SK-N-SH (cell line): ENCODE measurements around the gene DPP4. TPM values are rescaled to one million over a fixed set of nuclear protein-coding genes. Genes with fewer than 3 reads are reported as not detected.

Source experiments
- CTCF ChIA-PET: fragments of 300-600, 350-600 bp; formaldehyde crosslinking; extraction: SDS; loops from one replicate; lab custom pipeline; 2021; lab: Yijun Ruan, JAX
- POLR2A ChIA-PET: fragments of 350-600 bp; sonication (Branson Sonifier 250); formaldehyde crosslinking; extraction: SDS; loops from one replicate; lab custom pipeline; 2020; ENCODE audit warnings: antibody characterized with exemption, inconsistent platforms; lab: Yijun Ruan, JAX
- DNase-seq: peaks from one replicate; pipeline ENCODE4 v3.0.0; 2012
- H2AFZ ChIP-seq: fragments of 200-600 bp; sonication (generic); 2 replicates; pipeline ENCODE4 v1.8.1; 2016; ENCODE audit warnings: antibody characterized with exemption, mild to moderate bottlenecking, low read depth
- H3F3A ChIP-seq: fragments of 200-600 bp; sonication (generic); replicated peaks from 2 replicates; pipeline ENCODE3; 2016; ENCODE audit warnings: antibody characterized with exemption, mild to moderate bottlenecking; ENCODE audit not compliant: insufficient read depth
- H3K27ac ChIP-seq, 2 experiments: fragments of 200-500 bp in 1 of 2; fragments of 200-600 bp in 1 of 2; sonication (Bioruptor generic) in 1 of 2; sonication (generic), shearing (Covaris generic) in 1 of 2; 2 replicates each; pipeline versions ENCODE4 v1.5.1 to v1.6.1; 2014 to 2016; ENCODE audit warnings: low read depth in 2 of 2, inconsistent platforms in 1 of 2, low read length in 1 of 2, mild to moderate bottlenecking in 1 of 2, mixed read lengths in 1 of 2
- H3K27me3 ChIP-seq: fragments of 200-600 bp; sonication (generic), shearing (Covaris generic); 2 replicates; pipeline ENCODE4 v1.6.1; 2016; ENCODE audit warnings: mixed run types; ENCODE audit not compliant: insufficient read depth
- H3K36me3 ChIP-seq, 2 experiments: fragments of 200-500 bp in 1 of 2; fragments of 200-600 bp in 1 of 2; sonication (Bioruptor generic) in 1 of 2; sonication (generic) in 1 of 2; replicated peaks in 1 of 2; 2 replicates each; pipeline versions ENCODE3 to v1.5.1; 2014 to 2016; ENCODE audit warnings: low read length in 1 of 2, mild to moderate bottlenecking in 1 of 2; ENCODE audit not compliant: insufficient read depth in 2 of 2, control insufficient read depth in 1 of 2
- H3K4me1 ChIP-seq, 2 experiments: fragments of 200-500 bp in 1 of 2; fragments of 200-600 bp in 1 of 2; sonication (Bioruptor generic) in 1 of 2; sonication (generic), shearing (Covaris generic) in 1 of 2; 2 replicates each; pipeline versions ENCODE4 v1.5.1 to v1.6.1; 2014 to 2016; ENCODE audit warnings: low read depth in 1 of 2, low read length in 1 of 2, mixed run types in 1 of 2; ENCODE audit not compliant: insufficient read depth in 2 of 2, control insufficient read depth in 1 of 2
- H3K4me2 ChIP-seq: fragments of 200-600 bp; sonication (generic), shearing (Covaris generic); 2 replicates; pipeline ENCODE4 v1.6.1; 2017; ENCODE audit warnings: mixed run types
- H3K4me3 ChIP-seq, 2 experiments: fragments of 200-500 bp in 1 of 2; fragments of 200-600 bp in 1 of 2; sonication (Bioruptor generic) in 1 of 2; sonication (generic), shearing (Covaris generic) in 1 of 2; 2 replicates each; pipeline versions ENCODE4 v1.5.1 to v1.8.1; 2014 to 2016; ENCODE audit warnings: low read depth in 2 of 2, inconsistent platforms in 1 of 2, low read length in 1 of 2, mild to moderate bottlenecking in 1 of 2, mixed read lengths in 1 of 2, moderate library complexity in 1 of 2
- H3K79me2 ChIP-seq: fragments of 200-600 bp; sonication (generic); 2 replicates; pipeline ENCODE4 v1.8.1; 2017; ENCODE audit warnings: mild to moderate bottlenecking; ENCODE audit not compliant: insufficient read depth
- H3K9ac ChIP-seq: fragments of 200-600 bp; sonication (generic); 2 replicates; pipeline ENCODE4 v1.6.1; 2017; ENCODE audit warnings: mixed run types
- H3K9me2 ChIP-seq: fragments of 200-600 bp; sonication (generic); 2 replicates; pipeline ENCODE4 v1.6.1; 2017; ENCODE audit warnings: mixed run types
- H3K9me3 ChIP-seq: fragments of 200-600 bp; sonication (generic); 2 replicates; pipeline ENCODE4 v1.6.1; 2017; ENCODE audit warnings: mixed run types, mild to moderate bottlenecking, moderate library complexity
- H4K20me1 ChIP-seq: fragments of 200-600 bp; sonication (generic); 2 replicates; pipeline ENCODE4 v1.6.1; 2017; ENCODE audit warnings: mild to moderate bottlenecking, mixed run types; ENCODE audit not compliant: insufficient read depth
- RAD21 ChIP-seq: IDR thresholded peaks from 2 replicates; pipeline ENCODE4 v1.6.1; 2012; ENCODE audit warnings: mild to moderate bottlenecking, low read length
- RFX5 ChIP-seq: IDR thresholded peaks from 2 replicates; pipeline ENCODE4 v1.6.1; 2012; ENCODE audit warnings: mild to moderate bottlenecking, improper control_type of control experiment, low read length
- SMC3 ChIP-seq: IDR thresholded peaks from 2 replicates; pipeline ENCODE4 v1.6.1; 2012; ENCODE audit warnings: low read depth, low read length, improper control_type of control experiment
- TCF12 ChIP-seq: IDR thresholded peaks from 2 replicates; pipeline ENCODE4 v1.4.0; 2012
- WGBS: methylation state at CpG from one replicate; pipeline ENCODE4 v1.1.6; 2017; ENCODE audit warnings: low lambda C conversion rate; 5-methylcytosine and 5-hydroxymethylcytosine counted together
- polyA plus RNA-seq, 3 experiments: library from polyadenylated mRNA; depleted of rRNA; stranded (reverse); fragments of >200 nt; gene quantifications; 2 replicates each; pipeline ENCODE4 v1.2.3, GENCODE V29; 2012
- TF ChIP-seq, protein P1 (sequence below): fragments of 200-600 bp; sonication (generic); IDR thresholded peaks from 2 replicates; pipeline ENCODE4 v1.6.1; 2017; ENCODE audit warnings: antibody characterized with exemption, mild to moderate bottlenecking, moderate library complexity
- TF ChIP-seq, protein P2 (sequence below): IDR thresholded peaks from 2 replicates; pipeline ENCODE4 v1.4.0; 2012; ENCODE audit warnings: low read depth, borderline replicate concordance
- TF ChIP-seq, protein P3 (sequence below): IDR thresholded peaks from 2 replicates; pipeline ENCODE4 v1.6.1; 2012; ENCODE audit warnings: mild to moderate bottlenecking, low read depth, low read length, moderate library complexity

The DPP4 gene
- polyA plus RNA-seq, 1 of the 3 experiments (the other 2 are of a cell fraction): 5.0 TPM

DNA sequence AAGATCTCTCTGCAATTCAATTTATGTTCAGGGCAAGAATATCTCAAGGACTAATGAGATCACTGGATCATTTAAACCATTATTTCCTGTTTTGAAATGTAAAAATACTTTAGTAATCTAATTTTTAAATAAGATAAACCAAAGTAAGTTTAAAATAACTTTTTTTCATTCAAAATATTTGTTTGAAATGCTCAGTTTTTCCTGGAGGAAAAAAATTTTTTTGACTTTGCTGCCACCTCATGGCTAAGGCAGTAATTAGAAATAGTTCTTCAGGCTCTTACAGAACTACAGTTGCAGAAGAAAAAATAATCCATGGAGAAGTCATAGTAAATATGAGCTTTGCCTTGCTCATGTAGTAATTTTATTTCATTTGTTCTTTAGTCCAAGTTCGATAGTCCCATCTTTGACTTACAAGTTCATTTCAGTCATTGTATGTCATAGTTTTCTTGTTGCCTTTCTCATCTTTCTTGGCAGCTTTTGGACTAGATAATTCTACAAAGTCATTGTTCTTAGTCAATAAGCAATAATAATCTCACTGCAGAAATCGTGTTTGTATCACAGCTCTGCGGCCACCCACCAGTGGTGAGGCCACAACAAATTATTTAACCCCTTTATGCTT is 127.4 kb downstream of the DPP4 start:
- CTCF ChIA-PET: interaction anchor here (0.6 to 5.1 kb wide), 13 partner anchors 15 to 376 kb away, joined by 3 to 60 read pairs (median 4); no protein-coding TSS in a partner anchor
- POLR2A ChIA-PET: no interaction called here
- WGBS: under 1% methylated on average over 3 of the region's 3 CpGs

More for the DNA sequence above, 127.4 kb downstream of the DPP4 start:
- Histone ChIP-seq H3K4me1 (no peaks in the 10 kb centered on the region), H3K9me3 (no peaks in the 10 kb centered on the region), H3F3A (no peaks in the 10 kb centered on the region), H2AFZ (no peak overlapping the region), H3K9me2 (no peaks in the 10 kb centered on the region), H3K27me3 (0 out of 2 replicates have a peak, but pooled peaks cover 11% of the 10 kb centered on the region), H3K9ac (no peak overlapping the region), H4K20me1 (no peaks in the 10 kb centered on the region), H3K79me2 (no peaks in the 10 kb centered on the region), H3K27ac (no peak overlapping the region), H3K4me2 (no peak overlapping the region), H3K36me3 (no peaks in the 10 kb centered on the region), H3K4me3 (no peak overlapping the region; a peak in 1 of 4 replicates)
- DNase-seq: no peak
- peak; percentile 41 for TF ChIP-seq SMC3
- TF ChIP-seq RFX5: no peak
- TF ChIP-seq, protein P1, sequence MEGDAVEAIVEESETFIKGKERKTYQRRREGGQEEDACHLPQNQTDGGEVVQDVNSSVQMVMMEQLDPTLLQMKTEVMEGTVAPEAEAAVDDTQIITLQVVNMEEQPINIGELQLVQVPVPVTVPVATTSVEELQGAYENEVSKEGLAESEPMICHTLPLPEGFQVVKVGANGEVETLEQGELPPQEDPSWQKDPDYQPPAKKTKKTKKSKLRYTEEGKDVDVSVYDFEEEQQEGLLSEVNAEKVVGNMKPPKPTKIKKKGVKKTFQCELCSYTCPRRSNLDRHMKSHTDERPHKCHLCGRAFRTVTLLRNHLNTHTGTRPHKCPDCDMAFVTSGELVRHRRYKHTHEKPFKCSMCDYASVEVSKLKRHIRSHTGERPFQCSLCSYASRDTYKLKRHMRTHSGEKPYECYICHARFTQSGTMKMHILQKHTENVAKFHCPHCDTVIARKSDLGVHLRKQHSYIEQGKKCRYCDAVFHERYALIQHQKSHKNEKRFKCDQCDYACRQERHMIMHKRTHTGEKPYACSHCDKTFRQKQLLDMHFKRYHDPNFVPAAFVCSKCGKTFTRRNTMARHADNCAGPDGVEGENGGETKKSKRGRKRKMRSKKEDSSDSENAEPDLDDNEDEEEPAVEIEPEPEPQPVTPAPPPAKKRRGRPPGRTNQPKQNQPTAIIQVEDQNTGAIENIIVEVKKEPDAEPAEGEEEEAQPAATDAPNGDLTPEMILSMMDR: peak; percentile 71
- TF ChIP-seq, protein P2, sequence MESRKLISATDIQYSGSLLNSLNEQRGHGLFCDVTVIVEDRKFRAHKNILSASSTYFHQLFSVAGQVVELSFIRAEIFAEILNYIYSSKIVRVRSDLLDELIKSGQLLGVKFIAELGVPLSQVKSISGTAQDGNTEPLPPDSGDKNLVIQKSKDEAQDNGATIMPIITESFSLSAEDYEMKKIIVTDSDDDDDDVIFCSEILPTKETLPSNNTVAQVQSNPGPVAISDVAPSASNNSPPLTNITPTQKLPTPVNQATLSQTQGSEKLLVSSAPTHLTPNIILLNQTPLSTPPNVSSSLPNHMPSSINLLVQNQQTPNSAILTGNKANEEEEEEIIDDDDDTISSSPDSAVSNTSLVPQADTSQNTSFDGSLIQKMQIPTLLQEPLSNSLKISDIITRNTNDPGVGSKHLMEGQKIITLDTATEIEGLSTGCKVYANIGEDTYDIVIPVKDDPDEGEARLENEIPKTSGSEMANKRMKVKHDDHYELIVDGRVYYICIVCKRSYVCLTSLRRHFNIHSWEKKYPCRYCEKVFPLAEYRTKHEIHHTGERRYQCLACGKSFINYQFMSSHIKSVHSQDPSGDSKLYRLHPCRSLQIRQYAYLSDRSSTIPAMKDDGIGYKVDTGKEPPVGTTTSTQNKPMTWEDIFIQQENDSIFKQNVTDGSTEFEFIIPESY: no peak
- TF ChIP-seq TCF12: no peak
- TF ChIP-seq RAD21: peak; percentile 68
- TF ChIP-seq, protein P3, sequence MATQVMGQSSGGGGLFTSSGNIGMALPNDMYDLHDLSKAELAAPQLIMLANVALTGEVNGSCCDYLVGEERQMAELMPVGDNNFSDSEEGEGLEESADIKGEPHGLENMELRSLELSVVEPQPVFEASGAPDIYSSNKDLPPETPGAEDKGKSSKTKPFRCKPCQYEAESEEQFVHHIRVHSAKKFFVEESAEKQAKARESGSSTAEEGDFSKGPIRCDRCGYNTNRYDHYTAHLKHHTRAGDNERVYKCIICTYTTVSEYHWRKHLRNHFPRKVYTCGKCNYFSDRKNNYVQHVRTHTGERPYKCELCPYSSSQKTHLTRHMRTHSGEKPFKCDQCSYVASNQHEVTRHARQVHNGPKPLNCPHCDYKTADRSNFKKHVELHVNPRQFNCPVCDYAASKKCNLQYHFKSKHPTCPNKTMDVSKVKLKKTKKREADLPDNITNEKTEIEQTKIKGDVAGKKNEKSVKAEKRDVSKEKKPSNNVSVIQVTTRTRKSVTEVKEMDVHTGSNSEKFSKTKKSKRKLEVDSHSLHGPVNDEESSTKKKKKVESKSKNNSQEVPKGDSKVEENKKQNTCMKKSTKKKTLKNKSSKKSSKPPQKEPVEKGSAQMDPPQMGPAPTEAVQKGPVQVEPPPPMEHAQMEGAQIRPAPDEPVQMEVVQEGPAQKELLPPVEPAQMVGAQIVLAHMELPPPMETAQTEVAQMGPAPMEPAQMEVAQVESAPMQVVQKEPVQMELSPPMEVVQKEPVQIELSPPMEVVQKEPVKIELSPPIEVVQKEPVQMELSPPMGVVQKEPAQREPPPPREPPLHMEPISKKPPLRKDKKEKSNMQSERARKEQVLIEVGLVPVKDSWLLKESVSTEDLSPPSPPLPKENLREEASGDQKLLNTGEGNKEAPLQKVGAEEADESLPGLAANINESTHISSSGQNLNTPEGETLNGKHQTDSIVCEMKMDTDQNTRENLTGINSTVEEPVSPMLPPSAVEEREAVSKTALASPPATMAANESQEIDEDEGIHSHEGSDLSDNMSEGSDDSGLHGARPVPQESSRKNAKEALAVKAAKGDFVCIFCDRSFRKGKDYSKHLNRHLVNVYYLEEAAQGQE: no peak
